HG02588 (cell line): Measurements from ENCODE around the gene RNF208.
A peak's percentile ranks its signal among the peaks of the same experiment; 100 is the strongest.

Source experiments
- ATAC-seq: cut with Tn5 transposase; IDR thresholded peaks from one replicate; pipeline ENCODE4 v1.9.1; 2021; ENCODE audit warnings: mild to moderate bottlenecking, moderate library complexity; ENCODE audit not compliant: unreplicated experiment

Gene RNF208

GRCh38 chr9:137193771-137194170 lies 28.3 kb downstream of the RNF208 start:
- no peak for ATAC-seq

GRCh38 chr9:137192859-137193258 lies 29.2 kb downstream of the RNF208 start:
- no peak for ATAC-seq

- no peak for ATAC-seq
Observed at GRCh38 chr9:137192448-137192780, 29.6 kb downstream of the RNF208 start.

- no peak for ATAC-seq
Observed at GRCh38 chr9:137191691-137192447, 30.2 kb downstream of the RNF208 start.

GRCh38 chr9:137191245-137191644 lies 30.8 kb downstream of the RNF208 start:
- ATAC-seq: no peak

- ATAC-seq: no peak
Observed at GRCh38 chr9:137190315-137190856, 31.7 kb downstream of the RNF208 start.

- ATAC-seq: no peak
Observed at GRCh38 chr9:137189297-137190295, 32.4 kb downstream of the RNF208 start.

- ATAC-seq: peak; percentile 73
Observed at GRCh38 chr9:137188490-137189296, 33.3 kb downstream of the RNF208 start, which contains the start of the genes ANAPC2 and SSNA1. Gene ANAPC2 (minus strand): TSS chr9:137188560. CDS start chr9:137188532, 28 bp downstream. Gene SSNA1 (plus strand): TSS chr9:137188676. CDS start chr9:137188727, 51 bp downstream.

- ATAC-seq: no peak
Observed at GRCh38 chr9:137188086-137188489, 34.0 kb downstream of the RNF208 start.

GRCh38 chr9:137187386-137187785 lies 34.7 kb downstream of the RNF208 start:
- no peak for ATAC-seq

GRCh38 chr9:137186385-137186784 lies 35.7 kb downstream of the RNF208 start:
- no peak for ATAC-seq

- ATAC-seq: no peak
Observed at GRCh38 chr9:137185921-137186320, 36.1 kb downstream of the RNF208 start.

GRCh38 chr9:137184881-137185660 lies 37.0 kb downstream of the RNF208 start:
- no peak for ATAC-seq

- ATAC-seq: no peak
Observed at GRCh38 chr9:137183980-137184595, 38.0 kb downstream of the RNF208 start.

GRCh38 chr9:137182836-137183235 lies 39.2 kb downstream of the RNF208 start:
- no peak for ATAC-seq

- ATAC-seq: no peak
Observed at GRCh38 chr9:137181680-137182079, 40.4 kb downstream of the RNF208 start.

GRCh38 chr9:137180491-137180890 lies 41.5 kb downstream of the RNF208 start:
- no peak for ATAC-seq

GRCh38 chr9:137179761-137180160 lies 42.3 kb downstream of the RNF208 start:
- no peak for ATAC-seq

GRCh38 chr9:137178939-137179630 lies 43.0 kb downstream of the RNF208 start:
- no peak for ATAC-seq
